Right cardiac atrium (tissue), 5 donors: Measurements from ENCODE around the gene JAKMIP1. TPM values are rescaled to one million over a fixed set of nuclear protein-coding genes. Genes with fewer than 3 reads are reported as not detected.

Experiments
- ATAC-seq, 2 donors: fragments of 200-7000 bp; cut with Tn5 transposase; one replicate each; pipeline versions ENCODE4 v1.8.0 to v1.9.1; 2020; ENCODE audit warnings: moderate library complexity in 2 of 2, mild to moderate bottlenecking in 1 of 2
- DNase-seq, 3 donors: peaks; one replicate each; pipeline ENCODE4 v3.0.0-alpha.2; 2020
- H3K27ac ChIP-seq: one replicate; pipeline ENCODE4 v1.5.1; 2013; ENCODE audit warnings: mild to moderate bottlenecking, low read length, control low read depth, moderate library complexity
- H3K27me3 ChIP-seq: one replicate; pipeline ENCODE4 v1.6.1; 2013; ENCODE audit not compliant: control insufficient read depth, insufficient read depth
- H3K4me1 ChIP-seq: one replicate; pipeline ENCODE4 v1.6.1; 2013; ENCODE audit warnings: low read length; ENCODE audit not compliant: control insufficient read depth, insufficient read depth
- H3K4me3 ChIP-seq: one replicate; pipeline ENCODE4 v1.5.1; 2013; ENCODE audit warnings: low read length, control low read depth
- H3K9me3 ChIP-seq: one replicate; pipeline ENCODE4 v1.6.1; 2013; ENCODE audit warnings: low read length; ENCODE audit not compliant: control insufficient read depth
- WGBS: extraction: QIAGEN DNeasy Blood & Tissue Kit; methylation state at CpG from one replicate; pipeline ENCODE4 v1.1.7; 2013; 5-methylcytosine and 5-hydroxymethylcytosine counted together
- intact Hi-C, 4 donors: fragments of 100-400 bp; cut with DNase I; formaldehyde crosslinking; loops; one replicate each; pipeline versions ENCODE4 v1.11.0 to v1.14.0; 2022 to 2023
- polyA plus RNA-seq: library from polyadenylated mRNA; stranded (reverse); fragments of 200-250 nt; gene quantifications from one replicate; pipeline ENCODE4 v1.2.3, GENCODE V29; 2013
- total RNA-seq, 4 donors: library from RNA; stranded (reverse); fragmentation: NEBNext Ultra II Directional; extraction: Animal tissue kit (Norgen Biotek cat#: 25700); gene quantifications; one replicate each; pipeline ENCODE4 v1.2.1, GENCODE V29; 2021
- donor health status: healthy with polysubstance abuse.
- donor health status: DM: no; HTN: yes; CAD: no.
- donor health status: DM: no; HTN: no; CAD: no.
- donor health status: DM: no; HTN: yes; CAD: no; lungs with severe emphysema.
- donor health status: DM: yes; HTN: yes; CAD: no.

Gene JAKMIP1
- total and polyA plus RNA-seq, 5 donors = 0.07 to 0.28 (median 0.20) TPM; not detected in 2

DNA sequence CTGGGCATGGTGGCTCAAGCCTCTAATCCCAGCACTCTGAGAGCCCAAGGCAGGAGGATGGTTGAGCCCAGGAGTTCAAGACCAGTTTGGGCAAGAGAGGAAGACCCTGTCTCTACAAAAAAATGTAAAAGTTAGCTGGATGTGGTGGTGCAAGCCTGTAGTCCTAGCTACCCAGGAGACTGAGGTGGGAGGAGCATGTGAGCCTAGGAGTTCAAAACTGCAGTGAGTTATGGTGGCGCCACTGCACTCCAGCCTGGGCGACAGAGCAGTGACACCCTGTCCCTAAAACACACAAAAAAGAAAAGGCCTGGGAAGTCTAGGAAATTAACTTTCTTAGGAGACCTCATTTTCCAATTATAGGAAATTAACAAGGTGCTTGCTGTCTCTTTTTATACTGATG, 76.8 kb downstream of the JAKMIP1 start:
- no peaks in the 10 kb centered on the region for H3K9me3 ChIP-seq
- no peak overlapping the region for H3K27ac ChIP-seq
- no peaks in the 10 kb centered on the region for H3K4me1 ChIP-seq
- H3K4me3 ChIP-seq = no peak overlapping the region
- intact Hi-C loops = no loop called here
- no peaks in the 10 kb centered on the region for H3K27me3 ChIP-seq
- WGBS = 75% methylated on average over 2 of the region's 2 CpGs
- no peak for DNase-seq
- ATAC-seq = no peak

DNA sequence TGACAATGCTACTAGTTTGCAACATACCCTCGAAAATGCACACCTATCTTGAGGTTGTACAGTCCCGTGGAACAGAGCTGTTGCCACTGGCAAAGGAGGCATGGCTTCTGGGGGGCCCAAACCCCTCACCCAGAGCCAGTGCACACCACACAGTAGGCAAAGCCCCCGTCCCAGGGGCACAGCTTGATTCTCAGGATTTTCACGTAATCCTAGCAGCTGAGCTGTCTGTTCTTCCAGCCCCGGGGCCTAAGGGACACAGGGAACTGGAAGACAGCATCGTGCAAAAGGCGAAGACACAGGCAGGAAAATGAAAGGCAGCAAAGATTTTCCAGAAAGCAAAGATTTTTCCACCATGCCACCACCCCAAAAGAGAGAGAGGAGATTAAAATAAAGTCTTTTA, 77.2 kb downstream of the JAKMIP1 start:
- WGBS = 72% methylated on average over 7 of the region's 7 CpGs
- intact Hi-C loops = no loop called here
- ATAC-seq (no peak), DNase-seq (no peak)
- Histone ChIP-seq H3K9me3 (no peaks in the 10 kb centered on the region), H3K4me3 (no peak overlapping the region), H3K27ac (no peak overlapping the region), H3K27me3 (no peaks in the 10 kb centered on the region), H3K4me1 (no peaks in the 10 kb centered on the region)

DNA sequence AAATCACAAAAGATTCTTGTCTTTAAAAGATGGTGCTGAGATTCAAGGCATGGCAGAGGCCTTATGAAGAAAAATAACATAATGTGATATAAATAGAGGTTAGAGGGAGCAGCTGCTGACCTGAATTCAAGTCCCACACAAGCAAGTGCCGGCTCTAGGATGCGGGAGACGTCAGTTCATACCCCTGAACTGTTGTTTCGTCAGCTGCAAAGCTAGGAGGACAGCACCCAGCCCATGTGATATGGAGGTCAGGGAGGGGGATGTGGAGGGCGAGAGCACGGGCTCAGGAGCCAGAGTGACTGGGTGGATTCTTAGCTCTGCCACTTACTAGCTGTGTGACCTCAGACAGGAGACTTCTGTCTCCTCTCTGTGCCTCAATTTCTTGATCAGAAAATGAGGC, 77.9 kb downstream of the JAKMIP1 start:
- H3K4me3 ChIP-seq = no peak overlapping the region
- ATAC-seq = no peak
- WGBS = 57% methylated on average over 6 of the region's 6 CpGs
- intact Hi-C loops = no loop called here
- no peaks in the 10 kb centered on the region for H3K9me3 ChIP-seq
- no peaks in the 10 kb centered on the region for H3K27me3 ChIP-seq
- H3K27ac ChIP-seq = no peak overlapping the region
- DNase-seq = no peak
- H3K4me1 ChIP-seq = no peaks in the 10 kb centered on the region

DNA sequence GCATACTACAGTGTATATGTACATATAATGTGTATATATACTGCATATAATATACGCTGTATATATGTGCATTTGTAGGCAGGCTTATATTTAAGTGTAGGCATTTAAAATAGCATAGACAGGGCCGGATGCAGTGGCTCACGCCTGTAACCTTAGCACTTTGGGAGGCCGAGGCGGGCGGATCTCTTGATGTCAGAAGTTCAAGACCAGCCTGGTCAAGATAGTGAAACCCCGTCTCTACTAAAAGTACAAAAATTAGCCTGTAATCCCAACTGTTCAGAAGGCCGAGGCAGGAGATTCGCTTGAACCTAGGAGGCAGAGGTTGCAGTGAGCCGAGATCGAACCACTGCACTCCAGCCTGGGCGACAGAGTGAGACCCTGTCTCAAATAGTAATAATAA, 78.4 kb downstream of the JAKMIP1 start:
- WGBS = 88% methylated on average over 12 of the region's 12 CpGs
- Histone ChIP-seq H3K9me3 (no peaks in the 10 kb centered on the region), H3K27ac (no peak overlapping the region), H3K27me3 (no peaks in the 10 kb centered on the region), H3K4me1 (no peaks in the 10 kb centered on the region), H3K4me3 (no peak overlapping the region)
- no peak for ATAC-seq
- DNase-seq = no peak
- intact Hi-C loops = no loop called here

DNA sequence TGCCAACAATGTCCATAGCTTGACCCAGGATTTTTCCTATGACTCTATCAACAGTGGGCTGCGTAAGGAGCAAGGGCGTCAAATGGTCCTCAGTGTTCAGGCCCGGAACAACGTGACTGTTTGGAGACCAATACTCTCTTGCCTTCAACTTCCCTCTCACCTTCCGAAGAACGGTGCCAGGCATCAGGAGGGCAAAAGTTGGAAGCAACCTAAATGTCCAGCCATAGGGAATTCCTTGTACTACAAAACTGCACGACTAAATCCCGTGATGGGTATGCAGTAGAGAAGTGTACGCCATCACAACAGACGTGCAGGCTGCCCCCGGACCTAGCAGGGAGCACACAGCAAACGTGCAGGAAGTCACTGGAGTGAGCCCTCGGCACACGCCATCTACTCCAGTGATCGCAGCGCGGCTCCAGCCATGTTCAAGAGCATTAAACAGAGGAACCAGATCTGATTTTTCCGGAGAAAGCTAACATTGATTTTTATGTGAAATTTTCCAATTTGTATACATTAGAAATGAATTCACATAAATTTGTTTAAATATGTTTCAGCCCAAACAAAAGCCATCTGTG, 79.0 kb downstream of the JAKMIP1 start:
- 89% methylated on average over 18 of the region's 18 CpGs for WGBS
- Histone ChIP-seq H3K4me3 (no peak overlapping the region), H3K9me3 (no peaks in the 10 kb centered on the region), H3K27me3 (no peaks in the 10 kb centered on the region), H3K4me1 (no peaks in the 10 kb centered on the region), H3K27ac (no peak overlapping the region)
- no peak for DNase-seq
- no peak for ATAC-seq
- intact Hi-C loops = no loop called here

DNA sequence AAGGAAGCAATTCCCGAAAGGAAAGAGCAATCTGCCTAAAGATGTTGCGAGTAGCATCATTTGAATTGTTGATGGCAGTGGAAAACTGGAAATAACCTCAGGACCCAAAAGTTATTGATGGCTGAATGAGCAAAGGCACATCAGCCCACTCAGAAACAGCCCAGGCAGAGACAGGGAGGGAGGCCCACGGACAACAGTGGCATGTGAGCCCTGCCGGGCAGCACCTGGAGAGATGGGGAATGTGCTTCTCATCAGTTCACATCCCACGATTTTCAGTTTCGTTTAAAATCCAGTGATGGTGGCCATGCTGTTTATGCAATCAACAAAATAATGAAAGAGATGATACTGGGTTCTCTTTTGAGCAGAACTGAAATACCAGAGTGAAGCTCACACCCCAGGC, 80.0 kb downstream of the JAKMIP1 start:
- H3K27me3 ChIP-seq = no peaks in the 10 kb centered on the region
- DNase-seq (no peak), ATAC-seq (no peak)
- H3K4me1 ChIP-seq = no peaks in the 10 kb centered on the region
- intact Hi-C loops = no loop called here
- H3K4me3 ChIP-seq = no peak overlapping the region
- WGBS = 69% methylated on average over 6 of the region's 6 CpGs
- no peaks in the 10 kb centered on the region for H3K9me3 ChIP-seq
- H3K27ac ChIP-seq = no peak overlapping the region

DNA sequence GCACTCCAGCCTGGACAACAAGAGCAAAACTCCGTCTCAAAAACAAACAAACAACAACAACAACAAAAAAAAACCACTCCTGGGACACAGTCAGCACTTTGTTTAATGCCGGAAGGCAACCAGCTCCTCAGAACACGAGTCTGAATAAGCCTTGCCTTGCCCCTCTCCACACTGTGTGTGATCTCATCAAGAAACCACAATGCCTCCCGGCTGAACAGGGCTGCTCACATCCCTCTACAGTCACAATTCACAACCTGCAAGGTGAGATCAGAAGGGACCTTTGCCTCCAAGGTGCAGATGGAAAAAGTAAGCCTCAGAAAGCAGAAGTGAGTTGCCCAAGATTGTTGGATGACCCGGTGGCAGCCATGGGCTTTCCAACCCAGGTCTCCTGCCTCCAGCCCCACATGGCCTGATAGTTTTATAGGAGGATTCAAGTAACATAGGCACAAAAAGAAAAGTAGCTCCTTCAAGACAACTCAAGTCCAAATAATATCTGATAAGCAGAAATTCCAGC, 80.8 kb downstream of the JAKMIP1 start:
- DNase-seq (no peak), ATAC-seq (no peak)
- no peak overlapping the region for H3K4me3 ChIP-seq
- H3K4me1 ChIP-seq = no peaks in the 10 kb centered on the region
- no peaks in the 10 kb centered on the region for H3K27me3 ChIP-seq
- intact Hi-C loops = no loop called here
- H3K27ac ChIP-seq = no peak overlapping the region
- no peaks in the 10 kb centered on the region for H3K9me3 ChIP-seq
- WGBS = 61% methylated on average over 5 of the region's 5 CpGs

DNA sequence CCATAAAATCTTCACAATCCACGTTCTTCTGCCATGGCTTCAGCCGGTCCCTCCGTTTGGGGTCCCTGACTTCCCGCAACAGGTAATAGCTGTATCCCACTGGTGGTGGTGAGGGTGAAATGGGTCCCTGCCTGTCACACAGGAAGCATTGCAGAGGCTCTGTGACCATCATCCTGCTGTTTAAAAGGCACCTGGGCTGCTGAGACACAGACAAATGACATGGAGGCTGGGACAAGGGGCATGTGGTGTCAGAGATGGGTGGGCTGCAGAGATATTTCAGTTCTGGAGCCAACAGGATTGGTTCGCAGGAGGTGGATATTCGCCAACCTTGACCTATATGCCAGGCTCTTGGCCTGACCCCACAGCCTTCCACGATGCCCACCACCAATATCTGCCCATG, 82.1 kb downstream of the JAKMIP1 start:
- DNase-seq (no peak), ATAC-seq (no peak)
- WGBS = 79% methylated on average over 7 of the region's 7 CpGs
- intact Hi-C loops = no loop called here
- Histone ChIP-seq H3K4me3 (no peak overlapping the region), H3K27me3 (no peaks in the 10 kb centered on the region), H3K27ac (no peak overlapping the region), H3K4me1 (no peaks in the 10 kb centered on the region), H3K9me3 (no peaks in the 10 kb centered on the region)

DNA sequence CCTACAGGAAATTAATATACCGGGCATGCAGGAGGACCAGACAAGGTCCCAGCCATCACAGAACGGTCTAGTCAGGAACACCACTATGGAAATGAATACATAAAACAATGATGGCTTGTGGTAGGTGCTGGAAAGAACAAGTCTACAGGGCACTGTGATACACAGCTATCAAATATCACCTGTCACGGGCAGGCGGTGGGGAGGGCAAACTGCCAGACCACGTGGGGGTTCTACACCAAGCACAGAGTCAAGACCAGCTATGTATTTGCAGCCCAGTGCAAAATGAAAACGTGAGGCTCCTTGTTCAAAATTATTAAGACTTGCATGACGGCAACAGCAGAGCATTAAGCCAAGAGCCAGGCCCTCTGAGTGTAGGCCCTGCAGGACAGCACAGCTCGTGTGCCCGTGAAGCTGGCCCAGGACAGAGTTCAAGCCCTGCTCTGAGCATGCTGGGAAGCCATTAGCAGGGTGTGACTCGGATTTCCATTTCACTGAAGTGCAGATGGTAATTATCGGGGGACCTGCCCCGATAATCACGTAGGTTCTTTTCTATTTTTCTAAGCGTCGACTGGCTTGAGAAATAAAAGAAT, 83.6 kb downstream of the JAKMIP1 start:
- intact Hi-C loops = no loop called here

DNA sequence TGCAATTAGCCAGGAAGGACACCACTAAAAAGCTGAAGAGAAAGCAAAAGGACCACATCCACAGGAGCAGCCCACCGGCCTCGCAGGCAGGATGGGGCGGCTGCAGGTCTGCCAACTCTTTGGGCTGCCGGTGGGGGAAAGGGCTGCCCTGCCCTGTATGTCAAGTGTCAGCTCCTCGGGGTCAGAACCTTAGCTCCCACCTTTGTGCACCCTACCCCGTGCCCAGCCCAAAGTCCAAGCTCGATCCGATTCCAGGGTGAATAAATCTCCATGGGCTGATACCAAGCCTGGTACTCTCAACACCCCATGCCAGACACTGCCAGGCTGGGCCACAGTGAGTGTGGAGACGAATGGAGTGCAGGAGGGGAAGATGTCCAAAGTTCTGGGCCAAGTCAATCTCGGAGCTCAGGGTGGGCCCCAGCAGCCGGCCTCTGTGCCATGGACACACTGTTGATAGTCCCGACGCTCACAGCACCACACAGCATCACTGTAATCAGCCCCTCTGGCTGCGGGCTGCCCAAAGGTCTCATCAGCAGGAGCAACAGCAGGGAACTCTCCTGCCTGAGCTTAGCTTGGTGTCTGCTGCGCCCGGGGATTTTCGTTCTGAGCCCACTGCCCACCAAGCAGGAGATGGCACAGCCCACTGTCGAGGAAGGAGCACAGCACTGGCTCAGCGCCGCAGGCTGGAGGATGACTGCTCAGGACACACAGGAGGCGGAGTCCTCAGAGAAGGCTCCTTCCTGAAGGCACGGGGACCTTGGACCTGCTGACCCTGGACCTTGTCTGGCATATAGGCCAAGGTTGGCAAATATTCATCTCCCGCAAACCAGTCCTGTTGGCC, 84.4 kb downstream of the JAKMIP1 start:
- intact Hi-C loops = no loop called here
- ATAC-seq (no peak), DNase-seq (no peak)
- H3K4me1 ChIP-seq = no peaks in the 10 kb centered on the region
- H3K27me3 ChIP-seq = no peaks in the 10 kb centered on the region
- no peak overlapping the region for H3K27ac ChIP-seq
- no peaks in the 10 kb centered on the region for H3K9me3 ChIP-seq
- 70% methylated on average over 23 of the region's 23 CpGs for WGBS
- H3K4me3 ChIP-seq = no peak overlapping the region

More for the DNA sequence above, 83.6 kb downstream of the JAKMIP1 start:
- no peaks in the 10 kb centered on the region for H3K4me1 ChIP-seq
- H3K9me3 ChIP-seq = no peaks in the 10 kb centered on the region
- no peak overlapping the region for H3K4me3 ChIP-seq
- H3K27me3 ChIP-seq = no peaks in the 10 kb centered on the region
- no peak overlapping the region for H3K27ac ChIP-seq
- ATAC-seq (no peak), DNase-seq (no peak)
- 21% methylated on average over 15 of the region's 15 CpGs for WGBS

DNA sequence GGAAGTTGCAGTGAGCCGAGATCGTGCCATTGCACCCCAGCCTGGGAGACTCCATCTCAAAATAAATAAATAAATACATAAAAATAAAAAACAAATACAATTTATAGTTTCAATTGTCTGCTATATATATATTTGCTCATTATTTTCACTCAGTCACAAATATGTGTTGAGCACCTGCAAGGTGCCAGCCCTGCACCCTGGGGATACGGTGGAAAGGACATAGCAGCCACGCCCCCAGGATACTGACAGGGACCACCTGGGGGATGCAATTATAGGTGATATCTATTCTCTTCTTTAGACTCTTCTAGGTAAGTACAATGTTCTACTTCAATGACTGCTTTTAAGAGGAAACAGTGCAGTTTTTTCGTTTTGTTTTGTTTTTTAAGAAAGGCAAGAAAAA, 85.0 kb downstream of the JAKMIP1 start:
- Histone ChIP-seq H3K27ac (no peak overlapping the region), H3K4me3 (no peak overlapping the region), H3K9me3 (no peaks in the 10 kb centered on the region), H3K27me3 (no peaks in the 10 kb centered on the region), H3K4me1 (no peaks in the 10 kb centered on the region)
- WGBS = 57% methylated on average over 5 of the region's 5 CpGs
- intact Hi-C loops = no loop called here
- no peak for ATAC-seq
- DNase-seq = no peak
